Ovary (tissue), 3 donors: ENCODE measurements around the gene TRMU.

Experiments used
- CTCF ChIP-seq, 3 donors: fragments of 450-650 bp in 2 of 3; fragments of 200-600 bp in 1 of 3; IDR thresholded peaks; one replicate each; pipeline versions ENCODE4 v1.5.1 to v1.8.0; 2016 to 2022; ENCODE audit warnings: antibody characterized with exemption in 3 of 3, mild to moderate bottlenecking in 1 of 3
- EP300 ChIP-seq: sonication (generic); formaldehyde crosslinking; IDR thresholded peaks from one replicate; pipeline ENCODE4 v1.6.1; 2017; ENCODE audit warnings: antibody characterized with exemption
- POLR2A ChIP-seq: fragments of 450-650 bp; IDR thresholded peaks from one replicate; pipeline ENCODE4 v1.6.1; 2017; ENCODE audit warnings: antibody characterized with exemption, mild to moderate bottlenecking, moderate library complexity
- donor health status: DM: no; HTN: no; CAD: no.

GRCh38 chr22:46392137-46392844 is 56.8 kb downstream of the TRMU start:
- no peak for TF ChIP-seq CTCF (IDR thresholded peaks at IDR 0.05)
- TF ChIP-seq POLR2A: no peak
- TF ChIP-seq EP300: no peak
